Osteoblast (primary cell): ENCODE data around the gene SMG5. TPM values are rescaled to one million over a fixed set of nuclear protein-coding genes. Genes with fewer than 3 reads are reported as not detected.

ENCODE experiments used
- DNase-seq: peaks from one replicate; pipeline ENCODE4 v3.0.0; 2011; ENCODE audit warnings: low spot score, mixed read lengths; ENCODE audit not compliant: insufficient read length; ENCODE audit errors: missing footprints
- H2AFZ ChIP-seq: 2 replicates; pipeline ENCODE4 v1.6.0; 2011; ENCODE audit warnings: mild to moderate bottlenecking, low read length
- H3K27ac ChIP-seq: 2 replicates; pipeline ENCODE4 v1.5.1; 2011; ENCODE audit warnings: mild to moderate bottlenecking, low read depth, low read length, moderate library complexity
- H3K27me3 ChIP-seq: 2 replicates; pipeline ENCODE4 v1.6.0; 2012; ENCODE audit warnings: mild to moderate bottlenecking, control low read depth, inconsistent platforms, low read length, moderate library complexity; ENCODE audit not compliant: insufficient read depth
- H3K36me3 ChIP-seq: 2 replicates; pipeline ENCODE4 v1.5.1; 2011; ENCODE audit warnings: mild to moderate bottlenecking, low read length, control low read depth, moderate library complexity; ENCODE audit not compliant: insufficient read depth
- H3K4me1 ChIP-seq: 2 replicates; pipeline ENCODE4 v1.5.1; 2011; ENCODE audit warnings: mild to moderate bottlenecking, low read length, control low read depth, moderate library complexity; ENCODE audit not compliant: insufficient read depth
- H3K4me2 ChIP-seq: 2 replicates; pipeline ENCODE4 v1.6.0; 2011; ENCODE audit warnings: mild to moderate bottlenecking, low read length; ENCODE audit not compliant: insufficient read depth
- H3K4me3 ChIP-seq: fragments of 200-600 bp; sonication (generic); 3 replicates; pipeline ENCODE4 v1.5.1; 2012; ENCODE audit warnings: mild to moderate bottlenecking, low read length, inconsistent platforms; ENCODE audit not compliant: insufficient read depth
- H3K79me2 ChIP-seq: 2 replicates; pipeline ENCODE4 v1.6.0; 2012; ENCODE audit warnings: mild to moderate bottlenecking, low read length, control low read depth, inconsistent platforms; ENCODE audit not compliant: insufficient read depth
- H3K9me3 ChIP-seq: 2 replicates; pipeline ENCODE4 v1.5.1; 2011; ENCODE audit warnings: low read depth, low read length, control low read depth
- H4K20me1 ChIP-seq: 2 replicates; pipeline ENCODE4 v1.6.0; 2012; ENCODE audit warnings: mild to moderate bottlenecking, low read length, control low read depth; ENCODE audit not compliant: insufficient read depth
- total RNA-seq: library from RNA; depleted of rRNA; stranded (reverse); fragments of >200 nt; gene quantifications from 2 replicates; pipeline ENCODE4 v1.2.3, GENCODE V29; 2012
- TF ChIP-seq, protein P1 (sequence below): IDR thresholded peaks from 2 replicates; pipeline ENCODE4 v1.5.1; 2011; ENCODE audit warnings: mild to moderate bottlenecking, low read depth, low read length, moderate library complexity; ENCODE audit errors: extremely low read depth

Gene SMG5
- total RNA-seq, 1 donor, result 50.7 TPM

- Histone ChIP-seq H3K27me3 (no peaks in the 10 kb centered on the region), H3K4me3 (peak overlapping the region; percentile 92), H4K20me1 (no peaks in the 10 kb centered on the region), H3K4me1 (peaks cover 20% of the 10 kb centered on the region), H3K9me3 (no peaks in the 10 kb centered on the region), H3K36me3 (peaks cover 11% of the 10 kb centered on the region), H2AFZ (no peak overlapping the region), H3K4me2 (peak overlapping the region; percentile 86), H3K79me2 (peaks cover 23% of the 10 kb centered on the region), H3K27ac (peak overlapping the region; percentile 100)
- TF ChIP-seq, protein P1, sequence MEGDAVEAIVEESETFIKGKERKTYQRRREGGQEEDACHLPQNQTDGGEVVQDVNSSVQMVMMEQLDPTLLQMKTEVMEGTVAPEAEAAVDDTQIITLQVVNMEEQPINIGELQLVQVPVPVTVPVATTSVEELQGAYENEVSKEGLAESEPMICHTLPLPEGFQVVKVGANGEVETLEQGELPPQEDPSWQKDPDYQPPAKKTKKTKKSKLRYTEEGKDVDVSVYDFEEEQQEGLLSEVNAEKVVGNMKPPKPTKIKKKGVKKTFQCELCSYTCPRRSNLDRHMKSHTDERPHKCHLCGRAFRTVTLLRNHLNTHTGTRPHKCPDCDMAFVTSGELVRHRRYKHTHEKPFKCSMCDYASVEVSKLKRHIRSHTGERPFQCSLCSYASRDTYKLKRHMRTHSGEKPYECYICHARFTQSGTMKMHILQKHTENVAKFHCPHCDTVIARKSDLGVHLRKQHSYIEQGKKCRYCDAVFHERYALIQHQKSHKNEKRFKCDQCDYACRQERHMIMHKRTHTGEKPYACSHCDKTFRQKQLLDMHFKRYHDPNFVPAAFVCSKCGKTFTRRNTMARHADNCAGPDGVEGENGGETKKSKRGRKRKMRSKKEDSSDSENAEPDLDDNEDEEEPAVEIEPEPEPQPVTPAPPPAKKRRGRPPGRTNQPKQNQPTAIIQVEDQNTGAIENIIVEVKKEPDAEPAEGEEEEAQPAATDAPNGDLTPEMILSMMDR, result no peak
- peak; percentile 94 for DNase-seq
These were observed 68.4 kb downstream of the SMG5 start for GRCh38 chr1:156214024-156214748.

- TF ChIP-seq, protein P1, result no peak
- no peaks in the 10 kb centered on the region for H3K9me3 ChIP-seq
- peak overlapping the region; percentile 86 for H3K4me2 ChIP-seq
- H2AFZ ChIP-seq, result peak overlapping the region; percentile 100
- peaks cover 23% of the 10 kb centered on the region for H3K79me2 ChIP-seq
- H3K27ac ChIP-seq, result peak overlapping the region; percentile 100
- H3K4me3 ChIP-seq, result peak overlapping the region; percentile 92
- peak; percentile 71 for DNase-seq
- no peaks in the 10 kb centered on the region for H3K27me3 ChIP-seq
- H3K4me1 ChIP-seq, result peaks cover 20% of the 10 kb centered on the region
- no peaks in the 10 kb centered on the region for H4K20me1 ChIP-seq
- H3K36me3 ChIP-seq, result peaks cover 16% of the 10 kb centered on the region
These were observed 69.0 kb downstream of the SMG5 start for GRCh38 chr1:156213644-156213966.

DNA sequence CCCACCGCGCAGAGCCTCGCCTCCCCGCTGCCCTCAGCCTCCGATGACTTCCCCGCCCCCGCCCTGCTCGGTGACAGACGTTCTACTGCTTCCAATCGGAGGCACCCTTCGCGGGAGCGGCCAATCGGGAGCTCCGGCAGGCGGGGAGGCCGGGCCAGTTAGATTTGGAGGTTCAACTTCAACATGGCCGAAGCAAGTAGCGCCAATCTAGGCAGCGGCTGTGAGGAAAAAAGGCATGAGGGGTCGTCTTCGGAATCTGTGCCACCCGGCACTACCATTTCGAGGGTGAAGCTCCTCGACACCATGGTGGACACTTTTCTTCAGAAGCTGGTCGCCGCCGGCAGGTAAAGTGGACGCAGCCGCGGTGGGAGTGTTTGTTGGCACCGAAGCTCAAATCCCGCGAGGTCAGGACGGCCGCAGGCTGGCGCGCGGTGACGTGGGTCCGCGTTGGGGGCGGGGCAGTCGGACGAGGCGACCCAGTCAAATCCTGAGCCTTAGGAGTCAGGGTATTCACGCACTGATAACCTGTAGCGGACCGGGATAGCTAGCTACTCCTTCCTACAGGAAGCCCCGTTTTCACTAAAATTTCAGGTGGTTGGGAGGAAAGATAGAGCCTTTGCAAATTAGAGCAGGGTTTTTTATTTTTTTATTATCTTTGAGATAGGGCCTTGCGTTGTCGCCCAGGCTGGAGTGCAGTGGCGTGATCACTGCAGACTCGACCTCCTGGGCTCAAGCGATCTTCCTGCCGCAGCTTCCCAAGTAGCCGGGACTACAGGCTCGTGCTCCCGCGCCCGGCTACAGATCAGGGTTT, 69.6 kb downstream of the SMG5 start, which contains the start of gene PMF1:
Gene PMF1 (plus strand): TSS at position 175 of the 811 bp plus-strand sequence. CDS start 9 bp downstream, at position 184.
- Histone ChIP-seq H3K4me3 (peak within 1 kb of the TSS; percentile 92), H2AFZ (peak within 1 kb of the TSS; percentile 100), H4K20me1 (no peaks in the 10 kb centered on the region), H3K79me2 (peaks cover 23% of the 10 kb centered on the region), H3K27me3 (no peaks in the 10 kb centered on the region), H3K4me1 (peaks cover 16% of the 10 kb centered on the region), H3K4me2 (peak within 1 kb of the TSS; percentile 86), H3K36me3 (peaks cover 21% of the 10 kb centered on the region), H3K9me3 (no peaks in the 10 kb centered on the region), H3K27ac (peak within 1 kb of the TSS; percentile 100)
- peak; percentile 100 for DNase-seq
- TF ChIP-seq, protein P1, result no peak

DNA sequence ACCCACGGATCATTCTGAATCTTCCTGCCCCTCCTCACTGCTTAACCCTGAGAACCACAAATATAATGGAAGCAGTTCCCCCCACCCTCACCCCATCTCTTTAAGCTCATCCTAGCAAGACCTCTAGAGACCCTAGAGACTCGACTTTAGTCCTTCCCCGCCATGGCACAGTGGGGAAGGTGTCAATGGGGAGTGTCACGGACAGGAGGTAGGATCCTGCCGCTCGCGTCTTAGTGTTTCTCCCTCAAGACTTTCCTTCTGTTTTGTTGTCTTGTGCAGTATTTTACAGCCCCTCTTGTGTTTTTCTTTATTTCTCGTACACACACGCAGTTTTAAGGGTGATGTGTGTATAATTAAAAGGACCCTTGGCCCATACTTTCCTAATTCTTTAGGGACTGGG, 70.5 kb downstream of the SMG5 start:
- no peaks in the 10 kb centered on the region for H4K20me1 ChIP-seq
- peak overlapping the region; percentile 92 for H3K4me3 ChIP-seq
- no peak for DNase-seq
- H3K27ac ChIP-seq, result peak overlapping the region; percentile 100
- H3K79me2 ChIP-seq, result peaks cover 23% of the 10 kb centered on the region
- peak overlapping the region; percentile 66 for H2AFZ ChIP-seq
- no peaks in the 10 kb centered on the region for H3K27me3 ChIP-seq
- peak overlapping the region; percentile 86 for H3K4me2 ChIP-seq
- TF ChIP-seq, protein P1, result no peak
- H3K4me1 ChIP-seq, result peaks cover 9% of the 10 kb centered on the region
- peaks cover 27% of the 10 kb centered on the region for H3K36me3 ChIP-seq
- no peaks in the 10 kb centered on the region for H3K9me3 ChIP-seq
